RPMI8226 (cell line): Measurements from ENCODE around the gene ARHGAP24.

ENCODE experiments used
- DNase-seq: peaks from one replicate; pipeline ENCODE4 v3.0.0-alpha.2; 2015

Gene ARHGAP24

GRCh38 chr4:85520765-85521749 lies 46.1 kb downstream of the ARHGAP24 start:
- DNase-seq: no peak

DNA sequence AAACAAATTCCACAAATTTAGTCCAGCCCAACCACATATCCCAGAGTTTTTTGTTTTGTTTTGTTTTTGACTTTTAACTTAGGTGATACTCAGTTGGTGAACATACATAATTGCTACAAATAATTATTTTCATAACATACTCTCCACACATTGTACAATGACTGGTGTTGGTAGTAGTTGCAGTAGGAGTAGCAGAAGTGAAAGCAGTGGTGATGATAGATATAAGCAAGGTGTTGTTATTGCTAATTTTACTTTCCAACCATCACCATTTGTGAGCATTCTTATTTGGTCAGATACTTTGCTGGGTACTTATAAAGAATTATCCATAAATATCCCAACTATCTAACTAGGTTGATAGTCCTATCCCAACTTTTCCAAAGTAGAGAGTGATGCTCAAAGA lies 47.3 kb downstream of the ARHGAP24 start:
- DNase-seq: no peak

DNA sequence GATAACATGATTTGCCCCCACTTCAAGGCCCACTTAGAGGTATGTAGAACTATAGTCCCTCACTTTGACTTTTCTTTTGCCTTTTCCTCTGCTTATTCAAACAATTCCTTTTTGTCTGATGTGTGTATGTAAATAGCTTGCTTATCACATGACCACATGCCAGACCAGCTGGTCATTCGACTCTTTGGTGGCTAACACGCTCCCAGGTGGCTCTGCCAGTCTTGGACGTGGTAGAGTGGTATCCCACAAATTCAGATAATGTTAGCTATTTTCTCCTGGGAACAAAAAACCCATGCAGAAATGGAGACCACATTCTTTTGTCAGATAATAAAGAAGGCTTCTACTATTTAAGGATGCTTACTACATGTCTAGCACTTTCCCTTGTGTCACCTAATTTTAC lies 47.9 kb downstream of the ARHGAP24 start:
- DNase-seq: no peak

GRCh38 chr4:85527815-85528214 lies 52.9 kb downstream of the ARHGAP24 start:
- no peak for DNase-seq

DNA sequence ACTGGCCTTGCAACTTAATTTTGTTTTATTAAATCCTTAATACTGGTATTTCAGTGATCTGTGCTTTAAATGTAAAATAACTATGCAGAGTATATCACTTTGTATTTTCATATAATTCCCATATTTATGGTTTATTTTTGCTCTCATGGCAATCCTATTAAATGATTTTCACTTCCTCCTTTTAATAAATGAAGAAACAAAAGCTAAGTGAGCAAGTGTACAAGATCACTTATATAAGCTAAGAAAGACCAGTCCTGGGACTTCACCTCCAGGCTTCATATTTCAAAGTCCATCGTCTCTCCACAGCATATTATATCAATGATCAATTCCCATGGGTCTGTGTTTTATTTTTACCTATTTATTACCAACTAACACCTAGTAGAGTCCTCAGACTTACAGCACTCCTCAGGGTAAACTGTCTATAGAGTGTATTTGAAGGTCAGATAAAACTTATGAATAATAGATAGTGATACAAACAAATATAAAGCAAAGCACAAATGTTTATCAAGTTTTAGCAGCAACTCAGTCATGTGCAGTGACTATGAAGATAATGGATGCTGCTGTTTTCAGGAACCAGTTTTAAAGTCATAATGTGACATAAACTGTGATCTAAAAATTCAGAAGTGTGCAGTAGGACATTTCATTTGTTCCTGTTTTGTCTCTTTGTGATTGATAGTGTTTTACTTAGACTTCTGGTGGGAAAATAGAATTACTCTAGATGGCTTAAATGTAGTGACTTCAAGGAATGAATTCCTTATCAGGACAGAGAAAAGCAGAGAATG lies 56.8 kb downstream of the ARHGAP24 start:
- no peak for DNase-seq

DNA sequence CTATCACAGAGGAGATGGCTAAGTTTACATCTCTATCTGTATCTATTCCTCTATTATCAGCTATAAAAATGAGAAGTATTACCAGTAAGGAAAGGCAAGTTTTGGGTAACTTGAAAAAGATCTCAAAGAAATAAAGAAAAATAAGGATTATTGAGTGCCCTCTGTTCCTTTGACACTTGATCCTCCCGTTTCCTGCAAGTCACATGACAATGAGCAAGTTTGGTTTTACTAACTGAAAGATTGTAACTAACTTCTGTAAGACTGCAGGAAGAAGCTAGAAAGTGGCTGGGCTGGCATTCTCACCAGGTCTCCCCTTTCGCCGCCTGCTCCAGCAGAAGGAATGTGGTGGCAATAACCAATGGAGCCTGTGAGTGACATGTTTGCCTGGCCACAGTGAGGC lies 59.2 kb downstream of the ARHGAP24 start:
- no peak for DNase-seq

- DNase-seq: no peak
Observed at GRCh38 chr4:85543832-85544231, 68.9 kb downstream of the ARHGAP24 start.

- DNase-seq: no peak
Observed at GRCh38 chr4:85544751-85545150, 69.8 kb downstream of the ARHGAP24 start.

GRCh38 chr4:85548116-85548515 lies 73.2 kb downstream of the ARHGAP24 start:
- DNase-seq: no peak

- DNase-seq: no peak
Observed at GRCh38 chr4:85548841-85549240, 73.9 kb downstream of the ARHGAP24 start.

GRCh38 chr4:85555206-85555605 lies 80.3 kb downstream of the ARHGAP24 start:
- no peak for DNase-seq

DNA sequence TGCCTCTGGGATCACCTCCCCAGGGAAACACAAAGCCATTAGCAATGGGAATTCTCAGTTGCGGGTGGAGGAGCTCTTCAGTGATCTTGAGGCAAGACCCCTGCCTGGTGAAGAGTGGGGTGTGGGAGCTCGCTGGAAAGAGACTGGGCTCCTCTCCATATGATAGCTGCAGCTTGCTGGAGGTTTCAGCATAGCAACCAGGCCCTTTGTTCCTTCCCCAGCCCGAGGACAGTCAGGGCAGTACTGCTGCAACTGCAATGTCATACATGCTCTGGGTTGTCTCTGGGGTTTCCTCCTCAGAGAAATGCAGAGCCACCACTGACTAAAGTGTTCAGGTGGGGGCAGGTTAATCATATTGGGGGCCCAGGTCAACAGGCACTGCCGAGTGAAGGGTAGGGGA lies 81.3 kb downstream of the ARHGAP24 start:
- DNase-seq: no peak

DNA sequence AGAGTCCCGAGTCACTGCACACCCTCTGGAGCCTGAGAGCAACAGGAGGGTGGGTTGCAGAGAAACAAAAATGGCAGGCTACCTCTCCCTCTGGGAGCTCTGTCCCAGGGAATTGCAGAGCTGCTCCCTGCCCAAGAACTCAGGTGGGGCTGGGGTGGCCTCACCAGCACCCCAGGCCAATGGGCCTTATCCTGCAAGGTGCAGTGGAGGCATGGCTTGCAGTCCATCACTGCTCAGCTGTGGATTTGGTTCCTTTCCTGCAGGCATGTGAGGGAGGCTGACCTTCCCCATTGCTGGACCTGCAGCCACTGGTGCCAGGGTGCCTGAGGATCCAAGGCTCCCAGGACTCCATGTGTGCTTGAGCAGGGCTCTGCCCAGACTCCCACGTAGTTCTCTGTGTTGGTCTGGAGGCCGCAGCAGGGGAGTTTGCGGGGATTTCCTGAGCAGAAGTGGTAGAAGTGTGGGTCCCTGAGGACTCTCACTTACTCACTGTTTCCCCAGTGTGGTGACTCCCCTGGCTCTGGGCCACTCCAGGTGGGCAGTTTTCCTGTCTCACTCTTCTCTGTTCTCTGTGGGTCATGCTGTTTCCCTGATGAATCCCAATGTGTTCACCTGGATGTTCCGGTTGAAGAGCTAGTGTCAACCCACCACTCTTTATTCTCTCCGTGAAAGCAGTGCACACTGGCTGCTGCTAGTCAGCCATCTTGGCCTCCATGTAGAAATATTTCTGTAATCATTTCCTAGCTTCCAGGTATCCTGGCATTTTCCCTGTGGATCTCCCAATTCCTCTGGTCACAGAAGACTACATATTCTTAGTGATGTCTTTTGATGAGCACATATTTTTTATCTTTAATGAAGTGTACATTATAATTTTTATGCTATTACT lies 82.3 kb downstream of the ARHGAP24 start:
- no peak for DNase-seq

GRCh38 chr4:85565761-85566480 lies 91.0 kb downstream of the ARHGAP24 start:
- no peak for DNase-seq

GRCh38 chr4:85569730-85570299 lies 94.9 kb downstream of the ARHGAP24 start:
- DNase-seq: peak; percentile 5

GRCh38 chr4:85570388-85570787 lies 95.4 kb downstream of the ARHGAP24 start:
- no peak for DNase-seq

DNA sequence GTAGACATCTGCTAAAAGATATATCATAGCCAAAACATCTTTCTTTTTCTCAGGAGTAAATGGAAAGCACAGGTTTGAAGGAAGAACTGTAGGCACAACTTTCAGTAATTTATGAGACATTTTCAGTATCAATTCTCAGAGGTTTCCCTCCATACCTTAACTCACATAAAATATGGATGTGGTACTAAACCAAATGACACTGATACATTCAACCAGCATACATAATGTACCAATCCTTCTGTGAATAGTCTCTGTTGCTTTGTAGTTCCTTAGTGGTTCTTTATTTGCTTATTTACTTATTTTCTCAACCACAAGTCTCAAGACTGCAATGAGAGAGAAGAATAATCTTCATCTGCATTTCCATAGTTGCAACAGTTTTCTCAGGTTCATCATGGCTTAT lies 96.1 kb downstream of the ARHGAP24 start:
- DNase-seq: no peak

- DNase-seq: no peak
Observed at GRCh38 chr4:85573270-85573669, 98.3 kb downstream of the ARHGAP24 start.

- no peak for DNase-seq
Observed at GRCh38 chr4:85577307-85577706, 102.4 kb downstream of the ARHGAP24 start.

- DNase-seq: no peak
Observed at GRCh38 chr4:85579942-85580341, 105.0 kb downstream of the ARHGAP24 start.

DNA sequence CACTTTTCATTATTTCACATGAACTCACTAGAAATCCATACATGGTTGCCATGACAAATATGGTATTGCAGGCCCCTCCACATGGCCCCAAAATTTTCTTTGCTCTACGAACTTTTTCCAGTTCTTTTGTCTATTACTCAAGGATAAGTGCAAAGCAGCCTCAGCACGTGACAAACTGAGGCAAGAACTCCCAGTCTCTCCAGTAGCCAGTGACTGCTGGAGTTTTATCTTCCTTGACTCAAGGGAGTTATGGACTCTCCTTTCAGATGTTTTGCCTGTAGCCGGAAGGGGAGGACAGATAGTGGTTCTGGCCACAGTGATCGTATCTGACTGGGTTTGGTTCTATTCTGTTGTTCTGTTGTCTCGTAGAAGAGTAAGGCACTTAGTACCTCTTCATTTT lies 105.5 kb downstream of the ARHGAP24 start:
- no peak for DNase-seq

- no peak for DNase-seq
Observed at GRCh38 chr4:85587952-85588351, 113.0 kb downstream of the ARHGAP24 start.
